Frontal cortex (tissue), 4 donors: ENCODE measurements around the gene TNRC6C. TPM values are rescaled to one million over a fixed set of nuclear protein-coding genes. Genes with fewer than 3 reads are reported as not detected.

ENCODE experiments used
- DNase-seq, 2 donors: peaks; one replicate each; pipeline ENCODE4 v3.0.0; 2012; ENCODE audit warnings: low spot score in 2 of 2
- FAIRE-seq: peaks from 2 replicates; lab custom pipeline; 2012; peaks lifted over from hg19 to GRCh38; lab: Jason Lieb, UNC
- total RNA-seq: library from RNA; depleted of rRNA; stranded (reverse); fragments of >200 nt; gene quantifications from one replicate; pipeline ENCODE4 v1.2.3, GENCODE V29; 2014
- donor health status: control.
- donor health status: control.
- donor health status: control.

TNRC6C gene
- total RNA-seq, 1 donor from 2014 or later, result 26.9 TPM

DNA sequence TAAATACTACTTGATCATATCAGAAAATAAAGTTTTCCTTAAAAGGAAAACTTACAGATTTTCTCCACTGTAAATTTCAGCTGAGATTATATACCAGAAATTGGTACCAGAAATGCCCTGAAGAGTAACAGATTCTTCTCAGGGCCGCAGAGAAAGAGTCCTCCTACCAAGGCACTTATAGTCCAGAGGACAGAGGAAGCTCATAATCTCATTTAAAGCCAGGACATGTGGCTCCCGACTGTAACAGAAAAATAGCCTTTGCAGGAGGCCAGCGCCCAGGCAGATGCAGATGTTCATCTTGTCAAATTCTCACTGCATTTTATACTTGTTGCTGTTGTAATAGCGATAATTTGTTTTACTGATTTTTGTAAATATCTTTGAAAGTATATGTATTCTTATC, 43.7 kb downstream of the TNRC6C start:
- FAIRE-seq (no peak), DNase-seq (no peak)

DNA sequence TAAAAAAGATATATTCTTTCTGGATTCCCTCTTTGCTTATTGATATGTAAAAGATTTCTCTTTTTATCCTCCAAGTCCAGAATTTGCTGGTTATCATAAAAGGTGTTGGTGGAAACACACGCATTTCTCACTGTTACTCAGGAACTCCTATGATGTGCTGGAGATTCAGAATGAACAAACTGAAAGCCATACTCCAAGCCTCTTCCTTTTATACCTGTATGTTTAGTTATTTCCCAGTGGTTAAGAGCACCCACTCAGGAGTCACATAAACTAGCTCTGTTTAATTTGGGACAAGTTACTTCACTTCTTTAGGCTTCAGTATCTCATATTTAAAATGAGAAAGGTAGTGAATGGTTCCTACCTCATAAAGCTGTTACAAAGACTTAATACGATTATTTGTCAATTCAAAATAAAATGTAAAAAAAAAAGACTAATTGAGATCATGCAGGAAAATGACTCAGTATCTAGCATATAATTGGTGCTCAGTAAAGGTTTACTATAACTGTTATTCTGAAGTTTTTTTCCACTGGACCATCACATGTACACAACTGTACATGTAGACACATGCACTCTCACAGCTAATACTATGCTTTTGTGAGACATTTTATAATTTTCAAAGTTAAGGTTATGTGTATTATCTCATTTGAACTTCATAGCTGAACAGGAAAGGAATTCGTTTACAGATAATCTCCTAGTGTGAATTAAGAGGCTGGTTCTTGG, 47.1 kb downstream of the TNRC6C start:
- no peak for DNase-seq
- no peak for FAIRE-seq

GRCh38 chr17:78006338-78006737, 47.8 kb downstream of the TNRC6C start:
- DNase-seq (no peak), FAIRE-seq (no peak)

DNA sequence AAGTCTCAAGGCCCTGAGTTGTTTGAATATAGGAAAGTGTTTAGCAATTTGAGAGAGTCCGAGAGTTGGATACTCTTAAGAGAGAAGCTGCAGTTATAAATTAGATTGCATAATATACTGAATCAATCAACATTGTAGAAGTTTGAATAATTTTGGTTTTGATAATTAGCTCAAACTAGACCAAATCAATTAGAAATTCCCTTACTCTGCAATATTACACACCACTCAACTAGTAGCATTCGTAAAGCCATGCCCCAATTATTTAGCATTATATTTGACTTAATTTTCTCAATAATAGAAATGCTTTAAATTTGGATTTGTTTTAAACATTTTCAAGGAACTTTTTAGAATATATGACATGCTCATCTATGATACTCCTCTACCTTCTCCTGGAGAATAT, 49.1 kb downstream of the TNRC6C start:
- no peak for DNase-seq
- FAIRE-seq, result no peak

DNA sequence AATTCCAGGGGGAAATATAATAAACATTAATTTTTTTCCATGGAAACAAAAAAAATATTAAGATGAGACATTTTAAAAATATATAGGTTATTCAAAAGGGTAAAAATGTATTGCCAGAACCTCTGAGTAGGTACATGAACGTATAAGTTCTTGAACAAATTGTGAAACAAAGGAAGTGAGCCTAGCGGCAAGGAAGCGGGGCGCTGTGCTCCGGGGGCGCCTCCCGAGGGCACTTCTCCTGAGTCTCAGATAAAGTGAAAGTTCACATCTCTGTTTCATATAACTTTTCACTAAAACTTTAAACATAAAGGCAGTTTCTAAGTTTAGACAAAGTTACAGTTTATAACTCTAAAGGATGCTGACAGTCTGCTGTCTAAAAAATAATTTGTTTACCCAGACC, 52.3 kb downstream of the TNRC6C start:
- FAIRE-seq, result no peak
- DNase-seq, result no peak

DNA sequence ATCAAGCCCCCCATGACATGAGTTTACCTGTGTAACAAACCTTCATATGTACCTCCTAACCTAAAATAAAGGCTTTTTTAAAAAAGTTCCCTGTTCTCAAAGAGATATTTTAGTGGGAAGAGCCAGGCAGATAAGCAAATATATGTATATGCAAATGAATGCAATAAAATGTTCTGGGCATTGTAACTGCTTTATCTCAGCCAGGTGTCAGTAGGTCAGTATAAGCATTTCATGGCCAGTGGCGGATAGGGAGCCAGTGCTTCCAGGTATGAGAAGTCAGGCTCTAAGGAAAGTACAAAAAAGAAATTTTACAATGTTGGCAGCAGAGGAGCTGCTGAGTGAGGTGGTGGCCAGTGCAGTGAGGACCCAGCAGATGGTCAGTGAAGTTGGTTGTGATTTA, 53.9 kb downstream of the TNRC6C start:
- no peak for FAIRE-seq

DNA sequence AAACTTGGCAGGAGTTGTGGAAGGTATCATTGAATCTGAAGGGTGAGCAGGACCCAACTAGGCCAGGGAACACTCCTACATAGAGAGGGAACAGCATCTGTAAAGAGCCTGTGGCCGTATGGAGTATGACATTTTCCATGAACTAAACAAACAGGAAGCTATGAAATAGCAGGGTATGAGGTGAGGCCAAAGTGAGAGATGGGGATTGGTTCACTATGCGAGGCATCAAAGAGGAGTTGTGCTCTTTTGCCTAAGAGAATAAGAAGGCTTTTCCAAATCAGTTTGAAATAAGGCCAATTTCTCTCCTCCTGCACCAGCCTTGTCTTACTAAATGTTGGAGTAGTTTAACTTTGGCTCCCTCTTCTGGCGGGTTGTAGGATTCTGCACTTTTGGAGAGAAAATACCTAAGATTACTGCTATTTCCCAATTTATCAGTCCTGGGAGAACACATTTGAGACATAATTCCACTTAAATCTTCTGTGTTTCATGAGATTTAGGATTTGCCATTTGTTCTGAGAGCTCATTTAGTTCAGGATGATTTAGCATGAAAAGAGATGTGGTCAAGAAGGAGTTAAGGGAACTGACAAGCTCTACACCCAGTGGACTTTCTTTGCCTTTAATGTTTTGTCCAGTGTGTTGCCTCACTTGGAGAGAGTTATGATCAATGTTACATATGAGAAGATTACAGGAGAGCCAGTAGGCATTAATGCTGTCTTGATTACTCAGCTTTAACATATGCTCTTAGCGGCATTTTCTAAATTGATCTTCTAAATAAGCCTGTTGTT, 55.4 kb downstream of the TNRC6C start:
- peak; percentile 28 to 50 for DNase-seq
- FAIRE-seq, result peak; percentile 66

More for the DNA sequence above, 53.9 kb downstream of the TNRC6C start:
- no peak for DNase-seq

DNA sequence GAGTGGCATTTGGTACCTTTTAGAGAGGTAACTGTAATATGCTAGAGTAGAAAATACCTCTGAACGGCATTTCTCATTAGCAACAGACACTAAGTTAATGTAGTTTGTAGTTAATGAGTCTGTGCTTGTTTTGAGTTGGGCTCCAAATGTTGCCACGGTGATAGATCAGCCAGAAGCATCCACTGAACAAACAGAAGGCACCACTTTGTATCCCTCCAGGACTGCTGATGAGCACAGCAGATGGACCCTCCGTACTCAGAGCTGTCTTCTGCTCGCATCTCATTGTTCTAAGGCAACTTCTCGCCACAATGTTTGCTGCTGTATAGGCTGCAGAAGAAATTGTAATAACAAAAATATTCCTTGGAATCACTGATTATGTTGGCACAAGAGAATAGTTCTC, 56.1 kb downstream of the TNRC6C start:
- FAIRE-seq, result no peak
- no peak for DNase-seq

DNA sequence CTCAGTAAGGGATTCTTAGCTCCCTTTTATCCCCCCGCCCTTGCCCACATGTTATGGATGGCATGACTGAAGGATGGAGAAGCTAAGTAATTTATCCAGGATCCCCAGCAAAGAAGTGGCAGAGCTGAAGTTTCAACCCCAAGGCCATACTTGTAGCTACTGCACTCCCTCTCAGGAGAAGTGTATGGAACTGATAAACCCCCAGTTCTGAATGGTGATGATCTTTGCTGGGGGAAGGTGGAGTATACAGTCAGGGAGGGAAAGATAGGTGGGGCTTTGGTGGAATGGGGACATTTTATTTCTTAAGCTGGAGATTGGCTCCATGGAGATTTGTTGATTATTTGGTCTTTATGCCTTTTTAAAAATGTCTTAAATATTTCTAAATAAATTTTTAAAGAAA, 58.3 kb downstream of the TNRC6C start:
- FAIRE-seq, result no peak
- DNase-seq, result no peak

DNA sequence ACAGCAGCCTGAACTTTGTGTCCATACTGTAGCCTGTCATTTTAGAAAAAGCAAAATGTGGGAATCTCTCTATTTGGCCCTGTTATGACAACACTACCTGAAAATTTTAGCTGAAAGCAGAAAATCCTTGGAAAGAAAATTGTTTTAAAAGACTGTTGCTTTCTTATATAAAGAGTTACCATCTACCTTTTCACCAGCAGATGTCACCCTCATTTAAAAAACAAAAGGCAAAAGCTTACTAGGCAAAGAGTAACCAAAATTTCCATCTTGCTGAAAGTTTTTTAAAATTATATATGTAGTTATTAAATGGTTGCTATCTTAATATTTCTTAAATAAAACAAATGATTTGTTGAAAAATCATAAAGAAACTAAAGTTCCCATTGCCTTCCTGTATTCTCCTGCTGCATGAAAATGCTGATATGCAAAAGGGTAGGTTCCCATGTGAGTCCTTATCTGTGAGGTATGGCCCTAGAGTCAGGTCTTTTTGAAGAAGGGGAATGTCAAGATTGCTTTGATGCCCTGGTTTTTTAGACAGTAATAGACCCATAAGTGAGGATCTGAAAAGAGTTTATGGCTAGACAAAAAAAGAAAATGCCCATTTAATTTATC, 61.0 kb downstream of the TNRC6C start:
- no peak for DNase-seq
- peak; percentile 85 for FAIRE-seq

- DNase-seq (no peak), FAIRE-seq (no peak)
Observed at GRCh38 chr17:78019976-78020716, 61.6 kb downstream of the TNRC6C start.

DNA sequence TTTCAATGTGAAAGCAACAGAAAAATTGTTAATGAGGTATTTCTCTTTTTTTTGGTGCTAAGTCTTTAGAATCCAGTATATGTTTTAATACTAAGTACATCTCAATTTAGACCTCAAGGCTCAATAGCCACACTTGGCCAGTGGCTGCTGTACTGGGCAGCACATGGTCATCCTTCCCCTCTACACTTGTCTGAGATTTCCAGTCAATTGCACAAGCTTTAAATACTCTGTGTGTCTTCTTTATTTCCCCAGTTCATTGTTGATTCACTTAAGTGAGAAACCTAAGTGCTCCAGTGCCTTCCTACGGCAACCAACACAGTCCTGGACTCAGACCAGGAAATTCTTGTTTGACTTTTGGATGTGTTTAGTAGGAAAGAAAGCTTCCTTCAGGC, 62.2 kb downstream of the TNRC6C start:
- FAIRE-seq (no peak), DNase-seq (no peak)

GRCh38 chr17:78022425-78022824, 63.9 kb downstream of the TNRC6C start:
- no peak for FAIRE-seq

DNA sequence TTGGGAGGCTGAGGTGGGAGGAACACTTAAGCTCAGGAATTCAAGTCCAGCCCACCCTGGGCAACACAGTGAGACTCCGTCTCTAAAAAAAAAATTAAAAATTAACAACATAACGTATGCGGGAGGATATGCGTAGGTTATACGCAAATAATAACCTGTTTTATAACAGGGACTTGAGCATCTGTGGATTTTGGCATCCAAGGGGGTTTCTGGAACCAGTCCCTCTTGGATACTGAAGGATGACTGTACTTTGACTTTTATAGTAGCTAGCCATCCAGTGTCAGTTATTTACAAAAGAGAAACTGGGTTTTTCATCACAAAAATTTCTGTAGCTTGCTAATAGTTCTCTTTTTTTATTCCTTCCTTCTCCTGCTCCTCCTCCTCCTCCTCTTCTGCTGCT, 64.5 kb downstream of the TNRC6C start:
- FAIRE-seq (no peak), DNase-seq (no peak)

More at GRCh38 chr17:78022425-78022824, 63.9 kb downstream of the TNRC6C start:
- no peak for DNase-seq

GRCh38 chr17:78026381-78026780, 67.9 kb downstream of the TNRC6C start:
- DNase-seq (no peak), FAIRE-seq (no peak)

- FAIRE-seq, result no peak
- no peak for DNase-seq
Observed at GRCh38 chr17:78027121-78027520, 68.6 kb downstream of the TNRC6C start.

GRCh38 chr17:78029697-78030096, 71.2 kb downstream of the TNRC6C start:
- no peak for FAIRE-seq
- DNase-seq, result no peak

GRCh38 chr17:78031435-78031834, 72.9 kb downstream of the TNRC6C start:
- FAIRE-seq, result no peak
- DNase-seq, result no peak

GRCh38 chr17:78032166-78032565, 73.7 kb downstream of the TNRC6C start:
- no peak for DNase-seq
- FAIRE-seq, result no peak

DNA sequence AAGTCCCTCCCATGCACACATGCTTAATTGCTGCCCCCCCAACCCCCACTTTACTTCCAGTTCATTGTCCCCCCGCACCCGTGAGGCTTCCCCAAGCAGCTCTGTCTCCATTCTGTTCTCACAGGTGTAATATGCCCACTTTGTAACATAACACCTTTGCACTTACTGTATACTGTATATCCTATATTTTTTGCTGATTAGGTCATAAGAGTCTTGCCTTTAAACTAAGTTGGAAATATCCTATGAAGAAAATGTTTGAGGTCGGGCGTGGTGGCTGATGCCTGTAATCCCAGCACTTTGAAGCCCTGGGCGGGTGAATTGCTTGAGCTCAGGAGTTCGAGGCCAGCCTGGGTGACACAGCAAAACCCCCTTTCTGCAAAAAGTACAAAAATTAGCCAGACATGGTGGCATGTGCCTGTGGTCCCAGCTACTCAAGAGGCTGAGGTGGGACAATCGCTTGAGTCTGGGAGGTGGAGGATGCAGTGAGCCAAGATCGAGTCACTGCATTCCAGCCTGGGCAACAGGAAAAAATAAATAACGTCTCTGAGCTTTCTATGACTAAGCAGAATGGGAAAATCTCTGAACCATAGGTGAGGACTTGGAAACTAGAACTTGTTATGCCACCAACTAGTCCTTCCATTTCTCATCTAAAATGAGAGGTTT, 76.1 kb downstream of the TNRC6C start:
- no peak for FAIRE-seq
- DNase-seq, result no peak
